C4-2B (cell line): ENCODE results near the gene LDLRAP1.

Experiments
- CTCF ChIP-seq: fragments of 450-650 bp; conservative IDR thresholded peaks from 2 replicates; pipeline ENCODE4 v1.5.1; 2017; ENCODE audit warnings: mild to moderate bottlenecking
- ZFX ChIP-seq: fragments of 450-650 bp; IDR thresholded peaks from 2 replicates; pipeline ENCODE4 v1.6.1; 2017

- no peak for TF ChIP-seq CTCF
- no peak for TF ChIP-seq ZFX
These were observed 10.5 kb downstream of the LDLRAP1 start for GRCh38 chr1:25553749-25554429.
